ENCODE results near the gene CUEDC2. TPM values are rescaled to one million over a fixed set of nuclear protein-coding genes. Genes with fewer than 3 reads are reported as not detected.
A peak's percentile ranks its signal among the peaks of the same experiment; 100 is the strongest.

The CUEDC2 gene, protein sequence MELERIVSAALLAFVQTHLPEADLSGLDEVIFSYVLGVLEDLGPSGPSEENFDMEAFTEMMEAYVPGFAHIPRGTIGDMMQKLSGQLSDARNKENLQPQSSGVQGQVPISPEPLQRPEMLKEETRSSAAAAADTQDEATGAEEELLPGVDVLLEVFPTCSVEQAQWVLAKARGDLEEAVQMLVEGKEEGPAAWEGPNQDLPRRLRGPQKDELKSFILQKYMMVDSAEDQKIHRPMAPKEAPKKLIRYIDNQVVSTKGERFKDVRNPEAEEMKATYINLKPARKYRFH
- 10 to 100 TPM; 49.0 to 70.5 TPM for total RNA-seq
- 76.0 TPM for polyA plus RNA-seq (ENCODE audit: insufficient read depth, low read depth, low replicate concordance)
- long read RNA-seq, donor 1, transcript CUEDC2-201 (9 exons, 1,191 nt), result major isoform, 46 of 79 reads
- long read RNA-seq, donor 1, partial matches to known transcripts, result 17 of 79 reads
- long read RNA-seq, donor 1, other reads (novel, unspliced or antisense), result 13 of 79 reads
- long read RNA-seq, donor 2, transcript CUEDC2-201 (9 exons, 1,191 nt), result major isoform, 29 of 38 reads
- long read RNA-seq, donor 2, partial matches to known transcripts, result 9 of 38 reads
- long read RNA-seq, donor 2, other reads (novel, unspliced or antisense), result 0 of 38 reads

DNA sequence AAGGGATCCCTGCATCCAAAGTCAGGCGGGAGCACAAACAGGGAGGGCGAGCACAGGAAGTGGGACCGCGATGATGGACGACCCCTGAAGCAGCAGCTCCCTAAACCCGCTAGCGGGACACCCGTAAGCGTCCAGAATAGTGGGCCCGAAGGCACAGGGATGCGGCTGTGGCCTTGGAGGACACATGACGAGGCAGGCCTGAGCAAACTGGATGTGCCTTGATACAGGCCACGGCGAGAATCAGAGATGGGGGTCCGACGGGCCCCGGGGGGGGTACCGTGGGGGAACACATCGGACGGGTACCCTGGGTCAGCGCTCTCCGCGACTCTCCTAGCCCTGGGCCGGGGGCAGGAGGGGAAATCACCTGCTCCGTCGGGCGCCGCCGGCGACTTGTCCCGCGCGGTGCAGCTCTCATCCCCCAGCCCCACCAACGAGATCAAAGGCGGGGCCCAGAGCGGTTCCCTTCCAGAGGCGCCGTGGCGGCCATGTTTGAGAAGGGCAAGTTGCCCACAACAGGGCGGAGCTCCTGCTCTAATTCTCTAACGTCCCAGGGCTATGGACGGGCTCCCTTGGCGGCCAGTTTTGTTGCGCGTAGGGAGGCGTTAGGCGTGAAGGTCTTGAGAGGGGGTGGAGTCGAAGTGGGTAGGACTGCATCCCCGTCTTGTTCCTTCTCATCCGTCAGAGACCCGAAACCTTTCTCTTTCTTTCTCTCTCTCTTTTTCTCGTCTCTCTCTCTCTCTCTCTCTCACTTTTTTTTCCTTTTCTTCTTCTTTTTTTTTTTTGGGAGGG lies at the start of gene CUEDC2:
CUEDC2 (minus strand) TSS at position 413 of the 789 bp plus-strand sequence. CDS start 7,386 bp downstream, outside the sequence.
- DNase-seq, result peak; percentile 98
- 0 to 1% methylated on average over 27 to 50 of the region's 52 CpGs for WGBS, 2 donors
- Histone ChIP-seq H3K27me3 (no peaks in the 10 kb centered on the region), H3K27ac (peak within 1 kb of the TSS; percentile 73 to 87), H3K36me3 (ENCODE audit: low read depth, missing control alignments) (no peaks in the 10 kb centered on the region), H3K4me3 (peak within 1 kb of the TSS; percentile 84 to 96), H3K4me1 (peaks cover 21% of the 10 kb centered on the region), H3K9me3 (no peaks in the 10 kb centered on the region)
- intact Hi-C loops (cut with DNase I; ENCODE audit: low total_unique reads), result no loop called here
- TF ChIP-seq, protein P1, sequence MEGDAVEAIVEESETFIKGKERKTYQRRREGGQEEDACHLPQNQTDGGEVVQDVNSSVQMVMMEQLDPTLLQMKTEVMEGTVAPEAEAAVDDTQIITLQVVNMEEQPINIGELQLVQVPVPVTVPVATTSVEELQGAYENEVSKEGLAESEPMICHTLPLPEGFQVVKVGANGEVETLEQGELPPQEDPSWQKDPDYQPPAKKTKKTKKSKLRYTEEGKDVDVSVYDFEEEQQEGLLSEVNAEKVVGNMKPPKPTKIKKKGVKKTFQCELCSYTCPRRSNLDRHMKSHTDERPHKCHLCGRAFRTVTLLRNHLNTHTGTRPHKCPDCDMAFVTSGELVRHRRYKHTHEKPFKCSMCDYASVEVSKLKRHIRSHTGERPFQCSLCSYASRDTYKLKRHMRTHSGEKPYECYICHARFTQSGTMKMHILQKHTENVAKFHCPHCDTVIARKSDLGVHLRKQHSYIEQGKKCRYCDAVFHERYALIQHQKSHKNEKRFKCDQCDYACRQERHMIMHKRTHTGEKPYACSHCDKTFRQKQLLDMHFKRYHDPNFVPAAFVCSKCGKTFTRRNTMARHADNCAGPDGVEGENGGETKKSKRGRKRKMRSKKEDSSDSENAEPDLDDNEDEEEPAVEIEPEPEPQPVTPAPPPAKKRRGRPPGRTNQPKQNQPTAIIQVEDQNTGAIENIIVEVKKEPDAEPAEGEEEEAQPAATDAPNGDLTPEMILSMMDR (IDR thresholded peaks at IDR 0.05), result peak in 2 of 3 experiments; percentile 2 to 18
- no peak for TF ChIP-seq POLR2A (IDR thresholded peaks at IDR 0.05)

DNA sequence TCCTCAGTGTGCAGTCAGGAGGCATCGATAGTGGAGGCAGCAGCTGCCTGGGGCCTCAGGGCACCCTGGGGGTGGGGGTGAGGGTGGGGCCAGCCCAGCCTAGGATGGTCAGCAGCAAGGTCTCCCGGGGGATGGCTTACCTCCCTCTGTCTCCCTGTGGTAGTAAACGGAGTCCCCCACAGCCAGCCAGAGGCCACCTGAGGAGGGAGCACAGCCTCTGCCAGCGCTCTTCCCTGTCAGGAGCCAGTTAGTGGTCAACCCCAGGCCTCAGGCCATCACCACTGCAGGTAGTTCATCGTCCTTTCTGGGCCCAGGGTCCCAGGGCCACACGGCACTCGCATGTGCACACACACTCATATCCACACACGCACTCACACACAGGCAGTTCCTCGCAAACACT lies 48.0 kb upstream of the CUEDC2 start:
- H3K4me1 ChIP-seq, result no peaks in the 10 kb centered on the region
- H3K9me3 ChIP-seq, result no peaks in the 10 kb centered on the region
- WGBS, 2 donors, result 86 to 90% methylated on average over 8 to 9 of the region's 9 CpGs
- no peaks in the 10 kb centered on the region for H3K27me3 ChIP-seq
- intact Hi-C loops (cut with DNase I; ENCODE audit: low total_unique reads), result no loop called here
- TF ChIP-seq, protein P1 (IDR thresholded peaks at IDR 0.05), result no peak
- no peak for TF ChIP-seq POLR2A (IDR thresholded peaks at IDR 0.05)
- DNase-seq, result no peak
- no peaks in the 10 kb centered on the region for H3K36me3 ChIP-seq (ENCODE audit: low read depth, missing control alignments)
- no peak overlapping the region for H3K27ac ChIP-seq
- no peak overlapping the region for H3K4me3 ChIP-seq

DNA sequence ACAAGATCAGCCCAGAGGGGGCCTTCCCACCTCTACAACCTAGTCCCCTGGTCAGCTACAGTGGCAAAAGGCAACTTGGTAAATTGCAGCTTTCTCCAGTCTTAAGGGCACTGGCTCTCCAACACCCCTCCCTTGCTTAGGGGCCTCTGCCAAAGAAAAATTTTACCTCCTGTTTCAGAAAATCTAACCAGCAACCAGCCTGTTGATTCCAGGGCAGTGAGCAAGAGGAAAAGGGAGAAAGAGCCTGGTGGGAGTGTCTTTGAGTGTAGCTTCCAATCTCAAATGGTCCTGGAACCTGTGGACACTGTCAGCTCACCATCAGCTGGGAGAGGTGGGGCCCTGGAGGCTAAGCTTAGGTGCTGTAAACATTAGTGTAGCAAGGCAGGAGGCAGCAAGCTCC lies 47.3 kb upstream of the CUEDC2 start:
- H3K36me3 ChIP-seq (ENCODE audit: low read depth, missing control alignments), result no peaks in the 10 kb centered on the region
- H3K4me3 ChIP-seq, result no peak overlapping the region
- DNase-seq, result no peak
- H3K27ac ChIP-seq, result no peak overlapping the region
- H3K4me1 ChIP-seq, result no peaks in the 10 kb centered on the region
- intact Hi-C loops (cut with DNase I; ENCODE audit: low total_unique reads), result loop anchor here (10.0 kb wide), 1 partner anchor 55 kb away; the partner anchor contains the start of gene FBXL15
- TF ChIP-seq, protein P1 (IDR thresholded peaks at IDR 0.05), result no peak
- no peak for TF ChIP-seq POLR2A (IDR thresholded peaks at IDR 0.05)
- no peaks in the 10 kb centered on the region for H3K27me3 ChIP-seq
- no peaks in the 10 kb centered on the region for H3K9me3 ChIP-seq

DNA sequence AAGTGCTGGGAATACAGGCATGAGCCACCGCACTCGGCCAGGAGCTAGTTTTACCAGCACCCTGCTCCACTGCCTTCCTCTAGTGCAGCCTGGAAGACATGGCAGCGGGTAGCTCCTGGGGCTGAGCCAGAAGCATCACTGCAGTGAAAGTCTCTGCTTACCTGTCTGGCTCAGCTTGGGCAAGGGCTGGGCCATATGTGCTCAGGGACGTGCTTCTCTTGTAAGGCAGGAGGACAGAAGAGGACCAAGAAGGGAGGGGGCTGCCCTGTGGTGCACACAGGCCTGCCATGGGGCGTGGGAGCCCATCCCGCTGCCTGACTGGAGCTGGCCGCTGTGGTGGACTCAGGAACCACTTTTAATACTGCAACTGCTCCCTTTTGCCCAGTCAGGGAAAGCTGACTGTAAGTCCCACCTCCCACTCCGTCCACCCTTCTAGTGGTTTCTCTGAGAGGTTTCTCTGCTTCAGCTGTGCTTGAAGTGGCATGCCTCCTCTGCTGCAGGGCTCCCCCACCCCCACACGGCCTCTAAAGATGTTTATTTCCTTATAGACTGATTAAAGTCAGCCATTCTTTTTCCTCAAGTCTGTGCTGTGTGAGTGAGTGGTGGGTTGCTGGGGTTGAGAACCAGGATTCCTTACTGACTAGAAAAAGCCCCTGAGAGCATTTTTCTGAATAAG lies 44.2 kb upstream of the CUEDC2 start:
- TF ChIP-seq, protein P1 (IDR thresholded peaks at IDR 0.05), result no peak
- TF ChIP-seq POLR2A (IDR thresholded peaks at IDR 0.05), result no peak
- H3K4me3 ChIP-seq, result no peak overlapping the region
- intact Hi-C loops (cut with DNase I; ENCODE audit: low total_unique reads), result loop anchor here (10.0 kb wide), 1 partner anchor 52 kb away; the partner anchor contains the start of gene FBXL15
- WGBS, 2 donors, result 42 to 65% methylated on average over 2 to 9 of the region's 9 CpGs
- DNase-seq, result no peak
- H3K27ac ChIP-seq, result no peak overlapping the region
- H3K4me1 ChIP-seq, result no peaks in the 10 kb centered on the region
- no peaks in the 10 kb centered on the region for H3K27me3 ChIP-seq
- no peaks in the 10 kb centered on the region for H3K36me3 ChIP-seq (ENCODE audit: low read depth, missing control alignments)
- no peaks in the 10 kb centered on the region for H3K9me3 ChIP-seq

Data from testis (tissue), 5 donors.